Panc1 (cell line): ENCODE data around the gene TLE1. TPM values are rescaled to one million over a fixed set of nuclear protein-coding genes. Genes with fewer than 3 reads are reported as not detected.

Experiments
- ATAC-seq: fragments of 200-7000 bp; cut with Tn5 transposase; 2 replicates; pipeline ENCODE4 v1.9.1; 2020; ENCODE audit warnings: mild to moderate bottlenecking, moderate library complexity
- BruUV-seq: library from RNA; stranded (reverse); fragments of 400-500 nt; replicated peaks from 2 replicates; lab custom pipeline; 2021; lab: Mats Ljungman, UMichigan
- CTCF ChIA-PET: fragments of 300-600 bp; sonication (Branson Sonifier 250); formaldehyde crosslinking; loops from one replicate; lab custom pipeline; 2022; ENCODE audit warnings: antibody characterized with exemption; lab: Charles Lee
- POLR2A ChIA-PET: fragments of 300-600 bp; sonication (Branson Sonifier 250); formaldehyde crosslinking; loops from one replicate; lab custom pipeline; 2022; ENCODE audit warnings: antibody characterized with exemption; lab: Charles Lee
- DNase-seq: peaks from one replicate; pipeline ENCODE4 v3.0.0-alpha.2; 2010; ENCODE audit warnings: low read depth, low spot score
- H3K27ac ChIP-seq: 2 replicates; pipeline ENCODE4 v1.5.1; 2011; ENCODE audit warnings: mild to moderate bottlenecking, low read length, inconsistent platforms
- H3K27me3 ChIP-seq: fragments of 200-500 bp; sonication (Bioruptor generic); 2 replicates; pipeline ENCODE4 v1.6.0; 2014; ENCODE audit warnings: low read length, inconsistent platforms; ENCODE audit not compliant: control insufficient read depth, insufficient read depth
- H3K36me3 ChIP-seq: fragments of 200-500 bp; sonication (Bioruptor generic); 2 replicates; pipeline ENCODE4 v1.5.1; 2014; ENCODE audit warnings: inconsistent platforms, mild to moderate bottlenecking, low read length, moderate library complexity; ENCODE audit not compliant: control insufficient read depth, insufficient read depth
- H3K4me1 ChIP-seq: 2 replicates; pipeline ENCODE4 v1.5.1; 2011; ENCODE audit warnings: inconsistent platforms, mild to moderate bottlenecking, low read length, moderate library complexity; ENCODE audit not compliant: control insufficient read depth, insufficient read depth
- H3K4me3 ChIP-seq, 2 experiments: 2 replicates each; pipeline ENCODE4 v1.5.1; 2011 to 2012; ENCODE audit warnings: low read depth in 2 of 2, low read length in 2 of 2, mild to moderate bottlenecking in 2 of 2, inconsistent platforms in 1 of 2, moderate library complexity in 1 of 2
- H3K9me3 ChIP-seq: fragments of 200-500 bp; sonication (Bioruptor generic); 2 replicates; pipeline ENCODE4 v1.5.1; 2014; ENCODE audit warnings: low read depth, mild to moderate bottlenecking, inconsistent platforms, low read length, moderate library complexity; ENCODE audit not compliant: control insufficient read depth, insufficient read depth
- CTCF ChIP-seq: fragments of 450-650 bp; IDR thresholded peaks from 2 replicates; pipeline ENCODE4 v1.5.1; 2017; ENCODE audit warnings: mild to moderate bottlenecking
- POLR2AphosphoS5 ChIP-seq: IDR thresholded peaks from 2 replicates; pipeline ENCODE4 v1.6.1; 2012; ENCODE audit warnings: mild to moderate bottlenecking, low read depth, low read length, moderate library complexity
- SIN3A ChIP-seq: IDR thresholded peaks from 2 replicates; pipeline ENCODE4 v1.6.1; 2012; ENCODE audit warnings: low read depth, mild to moderate bottlenecking, low read length, moderate library complexity, borderline replicate concordance; ENCODE audit not compliant: insufficient read depth
- TCF7L2 ChIP-seq: IDR thresholded peaks from 2 replicates; pipeline ENCODE4 v1.6.1; 2011; ENCODE audit warnings: mild to moderate bottlenecking, low read depth, low read length, inconsistent platforms
- in situ Hi-C: cut with HindIII; loops from 2 replicates; pipeline ENCODE4 v1.10.0; 2016; ENCODE audit warnings: low sequenced_read_pairs, low pct_unique_long_range_greater_than_20kb
- intact Hi-C: fragments of 100-400 bp; cut with micrococcal nuclease; formaldehyde crosslinking; loops from one replicate; pipeline ENCODE4 v1.10.0; 2022; ENCODE audit not compliant: unreplicated experiment
- total RNA-seq: library from RNA; stranded (reverse); gene quantifications from one replicate; pipeline ENCODE4 v1.2.1, GENCODE V29; 2021; ENCODE audit not compliant: unreplicated experiment
- TF ChIP-seq, protein P1 (sequence below), 2 experiments: IDR thresholded peaks; 2 replicates each; pipeline ENCODE4 v1.6.1; 2011 to 2012; ENCODE audit warnings: low read depth in 2 of 2, control low read depth in 1 of 2, low read length in 1 of 2, mild to moderate bottlenecking in 1 of 2, moderate library complexity in 1 of 2; ENCODE audit not compliant: insufficient read depth in 1 of 2

Gene TLE1
- total RNA-seq, 1 experiment from 2014 or later: 12.9 TPM

GRCh38 chr9:81585191-81585763, 104.1 kb downstream of the TLE1 start:
- Histone ChIP-seq H3K27me3 (no peaks in the 10 kb centered on the region), H3K27ac (no peak overlapping the region), H3K9me3 (no peaks in the 10 kb centered on the region), H3K4me3 (no peak overlapping the region), H3K4me1 (peaks cover 3% of the 10 kb centered on the region; the same call in 1 of the 2 replicates), H3K36me3 (no peaks in the 10 kb centered on the region)
- no TSS peak for BruUV-seq
- intact Hi-C loops (no loop called here), in situ Hi-C loops (no loop called here)
- DNase-seq (no peak), ATAC-seq (no peak)
- TF ChIP-seq, protein P1, sequence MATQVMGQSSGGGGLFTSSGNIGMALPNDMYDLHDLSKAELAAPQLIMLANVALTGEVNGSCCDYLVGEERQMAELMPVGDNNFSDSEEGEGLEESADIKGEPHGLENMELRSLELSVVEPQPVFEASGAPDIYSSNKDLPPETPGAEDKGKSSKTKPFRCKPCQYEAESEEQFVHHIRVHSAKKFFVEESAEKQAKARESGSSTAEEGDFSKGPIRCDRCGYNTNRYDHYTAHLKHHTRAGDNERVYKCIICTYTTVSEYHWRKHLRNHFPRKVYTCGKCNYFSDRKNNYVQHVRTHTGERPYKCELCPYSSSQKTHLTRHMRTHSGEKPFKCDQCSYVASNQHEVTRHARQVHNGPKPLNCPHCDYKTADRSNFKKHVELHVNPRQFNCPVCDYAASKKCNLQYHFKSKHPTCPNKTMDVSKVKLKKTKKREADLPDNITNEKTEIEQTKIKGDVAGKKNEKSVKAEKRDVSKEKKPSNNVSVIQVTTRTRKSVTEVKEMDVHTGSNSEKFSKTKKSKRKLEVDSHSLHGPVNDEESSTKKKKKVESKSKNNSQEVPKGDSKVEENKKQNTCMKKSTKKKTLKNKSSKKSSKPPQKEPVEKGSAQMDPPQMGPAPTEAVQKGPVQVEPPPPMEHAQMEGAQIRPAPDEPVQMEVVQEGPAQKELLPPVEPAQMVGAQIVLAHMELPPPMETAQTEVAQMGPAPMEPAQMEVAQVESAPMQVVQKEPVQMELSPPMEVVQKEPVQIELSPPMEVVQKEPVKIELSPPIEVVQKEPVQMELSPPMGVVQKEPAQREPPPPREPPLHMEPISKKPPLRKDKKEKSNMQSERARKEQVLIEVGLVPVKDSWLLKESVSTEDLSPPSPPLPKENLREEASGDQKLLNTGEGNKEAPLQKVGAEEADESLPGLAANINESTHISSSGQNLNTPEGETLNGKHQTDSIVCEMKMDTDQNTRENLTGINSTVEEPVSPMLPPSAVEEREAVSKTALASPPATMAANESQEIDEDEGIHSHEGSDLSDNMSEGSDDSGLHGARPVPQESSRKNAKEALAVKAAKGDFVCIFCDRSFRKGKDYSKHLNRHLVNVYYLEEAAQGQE (IDR thresholded peaks at IDR 0.05; ENCODE audit: insufficient read depth in 1 of 2, low read depth in 2 of 2, low read length in 1 of 2): no peak
- TF ChIP-seq POLR2AphosphoS5 (no peak), CTCF (no peak), TCF7L2 (no peak), SIN3A (no peak)
- POLR2A ChIA-PET: interaction anchor here (0.5 kb wide), 2 partner anchors 46 to 254 kb away, joined by 3 to 8 read pairs; no protein-coding TSS in a partner anchor
- CTCF ChIA-PET: no interaction called here

GRCh38 chr9:81584099-81584498, 105.2 kb downstream of the TLE1 start:
- no peaks in the 10 kb centered on the region for H3K9me3 ChIP-seq
- DNase-seq (no peak), ATAC-seq (no peak)
- no peak overlapping the region for H3K27ac ChIP-seq
- no peak overlapping the region for H3K4me3 ChIP-seq
- no TSS peak for BruUV-seq
- H3K36me3 ChIP-seq: no peaks in the 10 kb centered on the region
- intact Hi-C loops (no loop called here), in situ Hi-C loops (no loop called here)
- POLR2A ChIA-PET: no interaction called here
- no peaks in the 10 kb centered on the region for H3K27me3 ChIP-seq
- CTCF ChIA-PET: no interaction called here
- TF ChIP-seq TCF7L2 (no peak), POLR2AphosphoS5 (no peak), SIN3A (no peak), CTCF (no peak)
- TF ChIP-seq, protein P1 (IDR thresholded peaks at IDR 0.05; ENCODE audit: insufficient read depth in 1 of 2, low read depth in 2 of 2, low read length in 1 of 2): no peak
- H3K4me1 ChIP-seq: peaks cover 3% of the 10 kb centered on the region; the same call in 1 of the 2 replicates
